GM12892 (cell line): ENCODE data around the gene SMYD3.

Experiments
- POLR2A ChIP-seq: IDR thresholded peaks from 2 replicates; pipeline ENCODE4 v1.6.1; 2011; ENCODE audit warnings: low read depth, low read length, control low read depth
- POLR2AphosphoS5 ChIP-seq: IDR thresholded peaks from 2 replicates; pipeline ENCODE4 v1.6.1; 2011; ENCODE audit warnings: low read depth, low read length, control low read depth

GRCh38 chr1:246454655-246455054 is 52.4 kb downstream of the SMYD3 start:
- TF ChIP-seq POLR2A: no peak
- TF ChIP-seq POLR2AphosphoS5: no peak
